OCI-LY7 (cell line): ENCODE results near the gene CIITA.

Experiments
- EZH2phosphoT487 ChIP-seq: fragments of 200-600 bp; sonication (generic); IDR thresholded peaks from 2 replicates; pipeline ENCODE4 v1.6.1; 2018; ENCODE audit warnings: low read depth, borderline replicate concordance, mild to moderate bottlenecking, mixed run types, antibody characterized with exemption, low read length, moderate library complexity, mixed read lengths
- TF ChIP-seq, protein P1 (sequence below): fragments of 200-600 bp; sonication (generic); conservative IDR thresholded peaks from 2 replicates; pipeline ENCODE4 v1.5.1; 2014; ENCODE audit warnings: mild to moderate bottlenecking, antibody characterized with exemption, low read length, moderate library complexity, mixed read lengths

GRCh38 chr16:10849736-10850477 lies 27.1 kb upstream of the CIITA start:
- TF ChIP-seq, protein P1, sequence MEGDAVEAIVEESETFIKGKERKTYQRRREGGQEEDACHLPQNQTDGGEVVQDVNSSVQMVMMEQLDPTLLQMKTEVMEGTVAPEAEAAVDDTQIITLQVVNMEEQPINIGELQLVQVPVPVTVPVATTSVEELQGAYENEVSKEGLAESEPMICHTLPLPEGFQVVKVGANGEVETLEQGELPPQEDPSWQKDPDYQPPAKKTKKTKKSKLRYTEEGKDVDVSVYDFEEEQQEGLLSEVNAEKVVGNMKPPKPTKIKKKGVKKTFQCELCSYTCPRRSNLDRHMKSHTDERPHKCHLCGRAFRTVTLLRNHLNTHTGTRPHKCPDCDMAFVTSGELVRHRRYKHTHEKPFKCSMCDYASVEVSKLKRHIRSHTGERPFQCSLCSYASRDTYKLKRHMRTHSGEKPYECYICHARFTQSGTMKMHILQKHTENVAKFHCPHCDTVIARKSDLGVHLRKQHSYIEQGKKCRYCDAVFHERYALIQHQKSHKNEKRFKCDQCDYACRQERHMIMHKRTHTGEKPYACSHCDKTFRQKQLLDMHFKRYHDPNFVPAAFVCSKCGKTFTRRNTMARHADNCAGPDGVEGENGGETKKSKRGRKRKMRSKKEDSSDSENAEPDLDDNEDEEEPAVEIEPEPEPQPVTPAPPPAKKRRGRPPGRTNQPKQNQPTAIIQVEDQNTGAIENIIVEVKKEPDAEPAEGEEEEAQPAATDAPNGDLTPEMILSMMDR, result no peak
- no peak for TF ChIP-seq EZH2phosphoT487
